Kidney (tissue), 14 donors: ENCODE data around the gene SPEM2. TPM values are rescaled to one million over a fixed set of nuclear protein-coding genes. Genes with fewer than 3 reads are reported as not detected.

Experiments used
- DNase-seq, 5 donors: peaks; one replicate each; pipeline ENCODE4 v3.0.0-alpha.2; 2013 to 2020
- FAIRE-seq: peaks from 2 replicates; lab custom pipeline; 2012; peaks lifted over from hg19 to GRCh38; lab: Jason Lieb, UNC
- H3K27ac ChIP-seq, 2 donors: one replicate each; pipeline ENCODE4 v1.7.0; 2013; ENCODE audit warnings: low read depth in 2 of 2, low read length in 2 of 2, inconsistent platforms in 1 of 2
- H3K27me3 ChIP-seq: one replicate; pipeline ENCODE4 v1.7.1; 2013; ENCODE audit warnings: low read length, inconsistent platforms; ENCODE audit not compliant: control insufficient read depth, insufficient read depth
- H3K36me3 ChIP-seq, 3 donors: one replicate each; pipeline versions ENCODE4 v1.7.0 to v1.7.1; 2013; ENCODE audit warnings: low read length in 3 of 3, control low read depth in 1 of 3, inconsistent platforms in 1 of 3; ENCODE audit not compliant: insufficient read depth in 3 of 3, control insufficient read depth in 2 of 3
- H3K4me1 ChIP-seq, 3 donors: one replicate each; pipeline versions ENCODE4 v1.7.0 to v1.7.1; 2013; ENCODE audit warnings: low read length in 3 of 3, inconsistent platforms in 1 of 3, low read depth in 1 of 3; ENCODE audit not compliant: control insufficient read depth in 2 of 3, insufficient read depth in 2 of 3
- H3K4me3 ChIP-seq, 3 donors: one replicate each; pipeline versions ENCODE4 v1.7.0 to v1.8.1; 2013; ENCODE audit warnings: low read length in 3 of 3, control low read depth in 1 of 3, inconsistent platforms in 1 of 3
- H3K9ac ChIP-seq, 3 donors: one replicate each; pipeline versions ENCODE4 v1.7.0 to v1.7.1; 2013; ENCODE audit warnings: low read length in 3 of 3, control low read depth in 1 of 3, inconsistent platforms in 1 of 3
- H3K9me3 ChIP-seq, 3 donors: one replicate each; pipeline versions ENCODE4 v1.7.0 to v1.7.1; 2013; ENCODE audit warnings: low read length in 3 of 3, control low read depth in 1 of 3, inconsistent platforms in 1 of 3; ENCODE audit not compliant: control insufficient read depth in 2 of 3, insufficient read depth in 1 of 3
- CTCF ChIP-seq: IDR thresholded peaks from 3 replicates; pipeline ENCODE4 v1.5.1; 2012; ENCODE audit warnings: mild to moderate bottlenecking, moderate library complexity, borderline replicate concordance; ENCODE audit not compliant: insufficient read depth; ENCODE audit errors: extremely low read depth
- intact Hi-C: fragments of 100-400 bp; cut with DNase I; formaldehyde crosslinking; loops from one replicate; pipeline ENCODE4 v1.11.1; 2022
- polyA plus RNA-seq: library from polyadenylated mRNA; stranded (reverse); fragments of 350-450 nt; fragmentation: Illumina TruSeq; extraction: RNeasy Lipid Tissue Mini Kit (QIAGEN cat#74804); gene quantifications from one replicate; pipeline ENCODE4 v1.2.3, GENCODE V29; 2014; ENCODE audit warnings: low read depth, low replicate concordance; ENCODE audit not compliant: insufficient read depth
- total RNA-seq: library from RNA; stranded (reverse); fragmentation: NEBNext Ultra II Directional; extraction: Animal tissue kit (Norgen Biotek cat#: 25700); gene quantifications from one replicate; pipeline ENCODE4 v1.2.1, GENCODE V29; 2021
- donor health status: control.
- donor health status: control.
- donor health status: control.
- donor health status: control.
- donor health status: control.
- donor health status: DM: yes; HTN: yes; CAD: no.
- donor health status: Normal renal cell carcinoma (clear cell type).

The SPEM2 gene
- total and polyA plus RNA-seq, 2 donors from 2014 or later = not detected

- DNase-seq = peak; percentile 26 to 88 (median 57)
- peaks cover 5% of the 10 kb centered on the region for H3K27me3 ChIP-seq
- H3K9me3 ChIP-seq = no peaks in the 10 kb centered on the region
- no peaks in the 10 kb centered on the region for H3K36me3 ChIP-seq
- peaks cover 0 to 17% (median 10%) of the 10 kb centered on the region in 3 donors for H3K4me1 ChIP-seq
- intact Hi-C loops = no loop called here
- FAIRE-seq = no peak
- peak within 1 kb of the TSS; percentile 9 to 75 (median 71) for H3K4me3 ChIP-seq
- no peak for TF ChIP-seq CTCF
- peak within 1 kb of the TSS in 2 of 3 donors; percentile 8 to 48 for H3K9ac ChIP-seq
- peak within 1 kb of the TSS; percentile 7 to 49 for H3K27ac ChIP-seq
These were observed 44.3 kb upstream of the SPEM2 start, which contains the start of gene TNK1 for GRCh38 chr17:7380855-7381683. Gene TNK1 (plus strand): TSS chr17:7381089. CDS start chr17:7382927, 1,838 bp downstream.

GRCh38 chr17:7382901-7383300 lies 42.5 kb upstream of the SPEM2 start:
- H3K36me3 ChIP-seq = no peaks in the 10 kb centered on the region
- H3K9me3 ChIP-seq = no peaks in the 10 kb centered on the region
- peaks cover 5% of the 10 kb centered on the region for H3K27me3 ChIP-seq
- TF ChIP-seq CTCF = no peak
- H3K4me1 ChIP-seq = peaks cover 0 to 17% (median 10%) of the 10 kb centered on the region in 3 donors
- intact Hi-C loops = no loop called here
- FAIRE-seq (no peak), DNase-seq (no peak)
- H3K4me3 ChIP-seq = no peak overlapping the region
- H3K27ac ChIP-seq = no peak overlapping the region
- H3K9ac ChIP-seq = no peak overlapping the region

GRCh38 chr17:7383371-7383741 lies 42.1 kb upstream of the SPEM2 start:
- no peak for TF ChIP-seq CTCF
- H3K27me3 ChIP-seq = peaks cover 5% of the 10 kb centered on the region
- FAIRE-seq (no peak), DNase-seq (no peak)
- no peak overlapping the region for H3K27ac ChIP-seq
- peaks cover 0 to 17% (median 10%) of the 10 kb centered on the region in 3 donors for H3K4me1 ChIP-seq
- intact Hi-C loops = no loop called here
- H3K9ac ChIP-seq = no peak overlapping the region
- H3K9me3 ChIP-seq = no peaks in the 10 kb centered on the region
- H3K36me3 ChIP-seq = no peaks in the 10 kb centered on the region
- peak overlapping the region in 1 of 3 donors; percentile 41 for H3K4me3 ChIP-seq
